ENCODE results near the gene SNX9. TPM values are rescaled to one million over a fixed set of nuclear protein-coding genes. Genes with fewer than 3 reads are reported as not detected.

Gene SNX9
- total and polyA plus RNA-seq, 10 of the 15 experiments (the other 5 are each of a cell fraction or from before 2014, with no cell fraction given), result 0.03 to 2.0 (median 0.37) TPM

GRCh38 chr6:157823528-157824370, 703 bp downstream of the SNX9 start (continued):
- TF ChIP-seq NFIC (IDR thresholded peaks at IDR 0.05; ENCODE audit: low read depth, low read length) (0 out of 2 replicates have a peak, but pooled peaks have one; percentile 39), MTA2 (IDR thresholded peaks at IDR 0.05; ENCODE audit: low read depth) (peak; percentile 65; the same call in 1 of the 2 replicates), SP1 (IDR thresholded peaks at IDR 0.05; ENCODE audit: low read depth, low read length) (no peak), ZNF592 (IDR thresholded peaks at IDR 0.05) (no peak), ETV6 (conservative IDR thresholded peaks at IDR 0.05 in 1 of 2, IDR thresholded peaks at IDR 0.05 in 1 of 2; ENCODE audit: borderline replicate concordance in 1 of 2, low read depth in 1 of 2) (no peak), JUNB (IDR thresholded peaks at IDR 0.05) (peak; percentile 81), CREM (IDR thresholded peaks at IDR 0.05; ENCODE audit: low read depth) (peak; percentile 52; the same call in 1 of the 2 replicates), ZSCAN29 (IDR thresholded peaks at IDR 0.05) (no peak), ATF3 (IDR thresholded peaks at IDR 0.05; ENCODE audit: borderline replicate concordance, extremely low read depth, low read depth, low read length) (no peak), TAF1 (IDR thresholded peaks at IDR 0.05; ENCODE audit: borderline replicate concordance, low read depth, low read length) (no peak), TCF7 (IDR thresholded peaks at IDR 0.05; ENCODE audit: borderline replicate concordance) (no peak), ASH2L (IDR thresholded peaks at IDR 0.05; ENCODE audit: borderline replicate concordance, low read depth) (no peak), SMARCA5 (IDR thresholded peaks at IDR 0.05) (0 out of 2 replicates have a peak, but pooled peaks have one; percentile 8), HSF1 (IDR thresholded peaks at IDR 0.05; ENCODE audit: low read depth, low read length) (no peak), PAX5 (IDR thresholded peaks at IDR 0.05; ENCODE audit: borderline replicate concordance, low read depth, low read length) (peak; percentile 77), FOS (IDR thresholded peaks at IDR 0.05; ENCODE audit: borderline replicate concordance, extremely low read depth, insufficient read length) (no peak), ZBED1 (IDR thresholded peaks at IDR 0.05; ENCODE audit: borderline replicate concordance) (no peak), SUZ12 (IDR thresholded peaks at IDR 0.05; ENCODE audit: unreplicated experiment) (no peak), USF2 (IDR thresholded peaks at IDR 0.05; ENCODE audit: borderline replicate concordance, low read depth, low read length) (no peak), IKZF2 (IDR thresholded peaks at IDR 0.05) (peak; percentile 36 to 50; a peak in 2 of 4 replicates), YY1 (IDR thresholded peaks at IDR 0.05; ENCODE audit: low read depth, low read length) (no peak), KAT2A (conservative IDR thresholded peaks at IDR 0.05; ENCODE audit: control insufficient read depth, low read depth, low read length) (no peak), STAT1 (conservative IDR thresholded peaks at IDR 0.05) (no peak), BCL11A (IDR thresholded peaks at IDR 0.05; ENCODE audit: low read depth, low read length) (peak; percentile 52)
